ENCODE data around the gene BHLHE23.

BHLHE23 gene

DNA sequence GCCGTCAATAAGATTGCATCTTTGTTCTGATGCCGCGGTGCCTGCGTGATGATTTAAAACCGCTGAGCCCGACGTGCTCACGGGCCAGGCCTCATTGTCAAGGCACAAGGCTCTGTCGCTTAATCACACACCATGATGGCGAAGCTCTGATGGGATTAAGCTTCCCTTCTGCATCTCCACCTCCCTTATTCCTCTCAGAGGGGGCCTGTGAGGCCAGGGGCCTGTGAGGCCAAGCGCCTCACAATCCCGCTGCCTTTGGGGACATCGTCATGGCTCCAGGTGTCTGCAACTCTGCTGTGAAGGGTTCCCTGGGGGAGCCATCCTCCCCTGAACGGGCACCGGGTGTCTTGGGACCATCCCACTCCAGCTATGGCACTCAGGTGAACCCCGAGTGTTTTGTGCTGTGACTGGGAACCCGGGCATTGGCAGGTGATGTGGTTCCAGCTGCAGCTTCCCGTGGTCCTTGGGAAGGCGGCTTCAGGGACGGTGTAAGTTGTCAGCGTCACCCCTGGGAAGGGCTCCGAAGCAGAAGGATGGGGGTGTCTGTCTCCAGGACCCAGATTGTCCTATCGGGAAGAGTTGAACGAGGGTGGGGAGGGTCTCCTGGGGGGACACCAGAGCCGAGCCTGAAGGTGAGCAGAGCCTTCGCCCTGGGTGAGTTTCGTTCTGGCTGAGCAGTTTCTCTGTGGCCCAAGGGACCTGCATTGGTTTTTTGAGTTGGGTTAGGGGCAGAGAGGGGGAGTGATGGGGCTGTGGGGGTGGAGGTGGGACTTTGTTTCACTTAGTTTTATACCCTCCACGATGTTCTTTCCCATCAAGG, 18.0 kb upstream of the BHLHE23 start:
- DNase-seq, result peak; percentile 15

DNA sequence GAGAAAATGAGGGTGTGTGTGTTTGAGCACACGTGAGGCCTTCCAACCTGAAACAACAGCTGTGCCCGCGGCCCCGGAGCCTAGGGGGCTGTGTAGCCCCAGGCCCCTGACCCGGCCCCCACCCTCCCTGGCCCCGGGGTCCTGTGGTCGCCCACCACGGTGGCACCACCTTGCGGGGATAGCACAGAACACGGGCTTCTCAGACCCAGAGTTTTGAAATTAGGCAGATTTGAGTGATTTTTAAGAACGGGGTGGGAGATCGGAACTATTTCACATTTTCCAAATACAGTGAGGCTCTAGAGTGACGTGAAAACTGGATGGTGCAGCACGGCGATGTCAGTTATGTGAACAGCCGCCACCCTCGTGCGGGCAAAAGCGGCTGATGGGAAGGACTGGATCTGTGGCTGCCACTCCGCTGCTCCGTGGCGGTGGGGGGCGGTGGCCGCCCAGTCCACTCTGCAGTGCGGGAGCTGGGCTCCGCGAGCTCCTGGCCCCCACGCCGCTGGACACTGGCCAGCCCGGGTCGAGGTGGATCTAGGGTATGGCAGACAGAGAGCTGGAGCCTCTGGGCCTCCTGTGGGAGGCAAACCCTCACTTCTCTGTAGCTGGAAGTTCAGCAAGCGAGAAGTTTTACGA, 17.3 kb upstream of the BHLHE23 start:
- DNase-seq, result peak; percentile 12

- peak; percentile 6 for DNase-seq
These were observed 16.5 kb upstream of the BHLHE23 start for GRCh38 chr20:63023071-63023935.

- DNase-seq, result no peak
These were observed 15.7 kb upstream of the BHLHE23 start for GRCh38 chr20:63022501-63022900.

GRCh38 chr20:63021356-63022321, 14.9 kb upstream of the BHLHE23 start:
- peak; percentile 9 for DNase-seq

DNA sequence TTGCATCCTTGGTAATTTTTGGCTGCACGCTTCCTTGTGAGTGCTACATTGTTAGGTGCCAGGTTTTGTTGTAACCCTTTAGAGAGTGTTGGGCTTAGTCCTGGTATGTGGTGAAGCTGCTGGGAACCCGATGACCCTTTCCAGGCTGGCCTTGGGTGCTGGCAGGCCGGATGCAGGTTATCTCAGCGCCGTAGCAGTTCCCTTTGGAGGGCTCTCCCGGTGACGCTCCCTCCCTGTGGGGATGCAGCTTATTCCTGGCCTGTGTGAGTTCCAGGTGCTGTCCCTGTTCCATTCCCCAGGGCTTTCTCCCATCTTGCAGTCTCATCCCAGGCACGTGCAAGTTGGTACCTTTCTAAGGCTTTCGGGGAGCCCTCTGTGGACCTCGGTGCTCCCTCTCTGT, 13.9 kb upstream of the BHLHE23 start:
- DNase-seq, result no peak

GRCh38 chr20:63017826-63018411, 11.2 kb upstream of the BHLHE23 start:
- no peak for DNase-seq

DNA sequence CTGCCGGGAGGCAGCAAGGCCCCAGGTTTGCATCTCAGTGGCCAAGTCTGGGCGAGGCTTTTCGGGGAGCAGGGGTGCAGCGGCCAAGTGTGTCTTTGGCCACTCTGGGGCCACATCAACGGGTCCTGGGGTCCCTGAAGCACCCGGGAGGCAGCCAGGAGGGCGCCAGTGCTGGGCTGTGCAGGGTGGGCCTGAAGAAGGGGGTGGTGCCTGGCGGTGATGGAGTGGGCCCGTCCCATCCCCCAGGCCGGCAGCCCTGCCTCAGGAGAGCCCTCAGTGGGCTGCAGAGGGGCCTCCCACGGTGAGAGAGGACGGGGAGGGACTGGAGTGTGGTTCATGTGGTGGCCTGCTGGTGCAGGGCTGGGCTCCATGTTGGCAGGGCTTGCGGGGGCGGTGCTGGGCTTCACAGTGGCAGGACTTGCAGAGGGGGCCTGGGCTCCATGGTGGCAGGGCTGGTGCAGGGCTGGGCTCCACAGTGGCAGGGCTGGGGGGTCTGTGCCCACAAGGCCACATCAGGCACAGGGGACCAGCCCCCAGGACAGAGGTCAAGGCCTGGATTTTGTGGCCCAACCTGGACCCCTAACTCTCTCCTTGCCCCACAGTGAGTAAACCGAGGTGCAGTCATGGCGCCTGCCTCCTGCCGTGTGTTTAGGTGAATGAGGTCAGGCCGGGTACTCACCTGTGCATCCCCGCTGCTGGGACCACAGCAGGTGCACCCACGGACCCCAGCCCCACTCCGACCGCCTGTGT, 10.5 kb upstream of the BHLHE23 start:
- DNase-seq, result no peak

- no peak for DNase-seq
These were observed 9.8 kb upstream of the BHLHE23 start for GRCh38 chr20:63016514-63017075.

- no peak for DNase-seq
These were observed 9.0 kb upstream of the BHLHE23 start for GRCh38 chr20:63015662-63016361.

- DNase-seq, result no peak
These were observed 8.4 kb upstream of the BHLHE23 start for GRCh38 chr20:63015147-63015661.

DNA sequence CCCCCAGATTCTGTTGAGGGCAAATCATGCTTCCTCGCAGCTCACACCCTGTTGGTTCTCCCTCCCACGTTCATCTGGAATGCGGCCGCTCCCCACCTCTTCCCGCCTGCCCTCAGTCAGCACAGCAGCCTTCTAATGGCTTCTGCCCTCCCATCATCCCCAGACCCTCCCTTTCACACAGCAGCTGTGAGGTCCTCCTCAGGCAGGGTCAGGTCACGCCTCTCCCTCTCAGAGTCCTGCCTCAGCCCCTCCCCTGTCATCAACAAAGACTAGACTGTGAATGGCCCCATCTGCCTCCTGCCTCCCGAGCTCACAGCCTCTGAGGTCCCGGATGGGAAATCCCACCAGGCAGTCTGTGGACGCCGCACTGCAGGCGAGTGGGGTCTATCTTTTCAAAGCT, 7.9 kb upstream of the BHLHE23 start:
- no peak for DNase-seq

- DNase-seq, result no peak
These were observed 7.5 kb upstream of the BHLHE23 start for GRCh38 chr20:63014287-63014686.

- DNase-seq, result no peak
These were observed 6.4 kb upstream of the BHLHE23 start for GRCh38 chr20:63013207-63013606.

DNA sequence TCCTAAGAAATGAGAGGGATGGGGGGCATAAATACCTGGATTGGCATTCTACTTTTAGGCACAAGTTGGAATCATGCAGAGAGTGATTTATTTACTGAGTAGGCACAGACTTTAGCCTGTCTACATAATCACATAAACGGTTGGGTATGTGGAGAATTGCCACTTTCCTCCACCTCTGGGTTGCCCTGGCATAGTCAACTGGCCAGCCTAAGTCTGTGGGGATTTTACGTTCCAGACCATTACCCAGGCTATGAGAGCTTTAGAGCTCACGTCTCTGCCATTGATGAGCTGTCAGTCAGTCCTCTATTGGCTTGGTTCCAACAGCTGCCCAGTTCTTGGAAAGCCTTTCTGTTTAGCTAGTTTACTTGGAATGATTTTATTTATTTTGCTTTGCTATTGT, 5.0 kb upstream of the BHLHE23 start:
- DNase-seq, result no peak

- peak; percentile 72 for DNase-seq
These were observed 3.4 kb upstream of the BHLHE23 start for GRCh38 chr20:63009988-63010769.

GRCh38 chr20:63009045-63009961, 2.5 kb upstream of the BHLHE23 start:
- peak; percentile 90 for DNase-seq

DNA sequence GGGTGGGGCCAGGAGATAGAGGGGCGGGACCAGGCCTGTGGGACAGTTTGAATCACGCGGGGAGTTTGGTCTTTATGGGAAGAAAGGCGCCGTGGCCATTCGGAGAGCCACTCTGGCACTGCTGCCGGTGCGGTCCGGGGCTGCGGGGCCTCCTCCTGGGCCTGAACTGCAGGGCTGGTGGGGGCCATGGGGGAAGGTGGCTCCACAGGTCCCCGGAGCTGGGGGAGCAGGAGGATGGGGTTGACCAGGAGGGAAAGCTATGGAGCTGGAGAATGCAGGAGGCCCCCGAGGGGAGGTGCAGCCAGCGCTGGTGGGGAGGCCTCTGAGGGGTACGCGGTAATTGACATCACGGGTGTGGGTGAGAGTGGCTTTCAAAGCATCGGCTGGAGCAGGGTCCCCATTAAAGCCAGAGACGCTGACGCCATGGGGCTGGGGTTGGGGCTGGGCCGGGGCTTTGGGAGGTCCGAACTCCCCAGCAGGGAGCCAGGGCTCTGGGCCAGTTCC, 1.8 kb upstream of the BHLHE23 start:
- DNase-seq, result no peak
